NT2/D1 (cell line): ENCODE results near the gene ZCCHC4.

Experiments
- DNase-seq: peaks from one replicate; pipeline ENCODE4 v3.0.0-alpha.2; 2011; ENCODE audit warnings: low read depth, low spot score
- H3K27me3 ChIP-seq: 2 replicates; pipeline ENCODE4 v1.6.0; 2011; ENCODE audit warnings: mild to moderate bottlenecking; ENCODE audit not compliant: insufficient read length, insufficient read depth
- H3K36me3 ChIP-seq: 2 replicates; pipeline ENCODE4 v1.6.1; 2011; ENCODE audit warnings: mild to moderate bottlenecking, low read length, mixed read lengths; ENCODE audit not compliant: insufficient read depth, insufficient read length
- H3K4me1 ChIP-seq: 2 replicates; pipeline ENCODE4 v1.5.1; 2011; ENCODE audit not compliant: insufficient read depth, insufficient read length
- H3K4me3 ChIP-seq: 2 replicates; pipeline ENCODE4 v1.5.1; 2011; ENCODE audit warnings: low read depth; ENCODE audit not compliant: insufficient read length
- H3K9ac ChIP-seq: 2 replicates; pipeline ENCODE4 v1.6.0; 2011; ENCODE audit warnings: low read depth; ENCODE audit not compliant: insufficient read length
- H3K9me3 ChIP-seq: 2 replicates; pipeline ENCODE4 v1.5.1; 2011; ENCODE audit warnings: mild to moderate bottlenecking, low read length; ENCODE audit not compliant: insufficient read depth
- SUZ12 ChIP-seq: IDR thresholded peaks from 2 replicates; pipeline ENCODE4 v1.6.1; 2011; ENCODE audit not compliant: insufficient read length, insufficient read depth; ENCODE audit errors: extremely low read depth
- YY1 ChIP-seq: IDR thresholded peaks from 2 replicates; pipeline ENCODE4 v1.6.1; 2011; ENCODE audit not compliant: insufficient read length, insufficient read depth
- ZNF274 ChIP-seq: IDR thresholded peaks from 2 replicates; pipeline ENCODE4 v1.6.1; 2011; ENCODE audit warnings: mild to moderate bottlenecking, low read depth, low read length

Gene ZCCHC4

GRCh38 chr4:25297528-25298242 is 14.9 kb upstream of the ZCCHC4 start:
- no peak for DNase-seq
- H3K9ac ChIP-seq, result no peak overlapping the region
- no peaks in the 10 kb centered on the region for H3K36me3 ChIP-seq
- no peak overlapping the region for H3K4me3 ChIP-seq
- TF ChIP-seq ZNF274, result no peak
- TF ChIP-seq YY1, result no peak
- TF ChIP-seq SUZ12, result no peak
- no peaks in the 10 kb centered on the region for H3K27me3 ChIP-seq
- no peaks in the 10 kb centered on the region for H3K4me1 ChIP-seq
- no peaks in the 10 kb centered on the region for H3K9me3 ChIP-seq

DNA sequence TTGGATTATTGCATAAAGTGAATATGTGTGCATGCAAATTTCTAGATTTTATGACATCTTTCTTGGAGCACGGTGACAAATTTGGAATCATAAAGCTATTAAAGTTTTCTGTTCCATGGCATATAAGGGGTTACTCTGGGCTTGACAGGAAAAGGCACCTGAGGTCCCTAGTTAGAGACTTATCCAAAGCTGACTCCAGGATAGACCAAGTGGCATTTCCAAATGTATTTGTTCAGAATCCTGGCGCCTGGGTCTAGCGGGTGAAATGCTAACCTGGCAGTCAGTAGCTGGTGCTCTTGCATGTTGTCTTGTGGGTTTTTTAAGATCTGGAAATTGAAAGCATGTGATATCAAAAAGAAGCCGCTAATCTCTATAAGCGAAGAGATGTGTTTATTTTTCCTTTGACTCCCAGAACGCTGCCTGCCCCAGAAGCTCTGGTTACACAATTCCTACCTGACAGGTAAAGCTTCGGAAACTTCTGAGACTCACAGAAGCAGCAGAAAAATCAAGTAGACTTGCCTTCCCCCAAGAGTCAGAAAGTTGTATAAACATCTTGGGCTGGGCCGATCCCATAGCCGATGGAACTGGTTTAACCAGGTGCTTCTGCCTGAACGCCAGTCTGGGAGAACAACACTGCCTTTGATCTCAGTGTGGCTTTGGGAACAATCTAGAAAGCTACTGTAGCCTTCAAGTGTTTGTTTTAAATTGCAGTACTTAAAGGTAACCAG is 12.9 kb upstream of the ZCCHC4 start:
- DNase-seq, result no peak
- TF ChIP-seq SUZ12 (no peak), YY1 (no peak), ZNF274 (no peak)
- Histone ChIP-seq H3K9ac (no peak overlapping the region), H3K4me1 (no peaks in the 10 kb centered on the region), H3K4me3 (no peak overlapping the region), H3K36me3 (no peaks in the 10 kb centered on the region), H3K9me3 (no peaks in the 10 kb centered on the region), H3K27me3 (no peaks in the 10 kb centered on the region)

DNA sequence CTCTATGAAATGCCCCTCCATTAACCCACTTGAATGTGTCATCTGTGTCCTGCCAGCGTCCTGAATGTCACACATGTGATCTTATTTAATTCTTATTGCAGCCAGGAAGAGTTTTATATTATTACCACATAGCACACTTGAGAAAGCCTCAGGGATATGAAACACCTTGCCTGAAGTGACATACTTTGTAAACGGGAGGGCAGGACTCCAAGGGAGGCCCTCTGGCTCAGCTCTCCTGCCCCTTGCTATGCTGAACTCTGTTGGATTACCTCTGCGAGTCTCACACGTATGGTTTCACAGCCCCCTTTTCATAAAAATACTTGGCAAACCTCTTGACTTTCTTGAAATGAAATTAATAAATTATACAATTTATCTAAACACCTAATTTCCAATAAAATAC is 11.1 kb upstream of the ZCCHC4 start:
- H3K27me3 ChIP-seq, result no peaks in the 10 kb centered on the region
- no peak for DNase-seq
- no peak overlapping the region for H3K9ac ChIP-seq
- H3K36me3 ChIP-seq, result no peaks in the 10 kb centered on the region
- TF ChIP-seq YY1 (no peak), ZNF274 (no peak), SUZ12 (no peak)
- H3K4me3 ChIP-seq, result no peak overlapping the region
- no peaks in the 10 kb centered on the region for H3K9me3 ChIP-seq
- H3K4me1 ChIP-seq, result no peaks in the 10 kb centered on the region

GRCh38 chr4:25302626-25303025 is 9.9 kb upstream of the ZCCHC4 start:
- no peaks in the 10 kb centered on the region for H3K36me3 ChIP-seq
- TF ChIP-seq SUZ12 (no peak), YY1 (no peak), ZNF274 (no peak)
- H3K4me3 ChIP-seq, result no peak overlapping the region
- no peak overlapping the region for H3K9ac ChIP-seq
- no peaks in the 10 kb centered on the region for H3K4me1 ChIP-seq
- no peaks in the 10 kb centered on the region for H3K27me3 ChIP-seq
- no peaks in the 10 kb centered on the region for H3K9me3 ChIP-seq
- DNase-seq, result no peak

GRCh38 chr4:25303578-25303977 is 9.0 kb upstream of the ZCCHC4 start:
- no peak for DNase-seq
- Histone ChIP-seq H3K27me3 (no peaks in the 10 kb centered on the region), H3K9ac (no peak overlapping the region), H3K4me1 (no peaks in the 10 kb centered on the region), H3K36me3 (no peaks in the 10 kb centered on the region), H3K9me3 (no peaks in the 10 kb centered on the region), H3K4me3 (no peak overlapping the region)
- TF ChIP-seq ZNF274 (no peak), SUZ12 (no peak), YY1 (no peak)

GRCh38 chr4:25306518-25307057 is 6.0 kb upstream of the ZCCHC4 start:
- Histone ChIP-seq H3K27me3 (no peaks in the 10 kb centered on the region), H3K9ac (no peak overlapping the region), H3K4me1 (no peaks in the 10 kb centered on the region), H3K36me3 (no peaks in the 10 kb centered on the region), H3K4me3 (no peak overlapping the region), H3K9me3 (no peaks in the 10 kb centered on the region)
- DNase-seq, result no peak
- TF ChIP-seq YY1 (no peak), SUZ12 (no peak), ZNF274 (no peak)

GRCh38 chr4:25307596-25307995 is 5.0 kb upstream of the ZCCHC4 start:
- Histone ChIP-seq H3K9ac (no peak overlapping the region), H3K4me3 (no peak overlapping the region), H3K36me3 (no peaks in the 10 kb centered on the region), H3K4me1 (no peaks in the 10 kb centered on the region), H3K9me3 (no peaks in the 10 kb centered on the region), H3K27me3 (no peaks in the 10 kb centered on the region)
- no peak for TF ChIP-seq SUZ12
- TF ChIP-seq ZNF274, result no peak
- no peak for TF ChIP-seq YY1
- no peak for DNase-seq
